Lung (tissue), 12 donors: ENCODE data around the gene SPECC1. TPM values are rescaled to one million over a fixed set of nuclear protein-coding genes. Genes with fewer than 3 reads are reported as not detected.

ENCODE experiments used
- ATAC-seq: fragments of 200-7000 bp; cut with Tn5 transposase; one replicate; pipeline ENCODE4 v1.9.1; 2020; ENCODE audit warnings: moderate number of reproducible peaks; ENCODE audit not compliant: insufficient read depth, low FRiP score
- DNase-seq, 3 donors: peaks; one replicate each; pipeline ENCODE4 v3.0.0-alpha.2; 2013 to 2017
- H3K27ac ChIP-seq, 2 donors: one replicate each; pipeline ENCODE4 v1.5.1; 2013; ENCODE audit warnings: mild to moderate bottlenecking in 2 of 2, moderate library complexity in 2 of 2, control low read depth in 1 of 2, inconsistent platforms in 1 of 2, low read depth in 1 of 2, low read length in 1 of 2
- H3K27me3 ChIP-seq, 3 donors: one replicate each; pipeline ENCODE4 v1.5.1; 2013; ENCODE audit warnings: low read length in 2 of 3; ENCODE audit not compliant: control insufficient read depth in 3 of 3, insufficient read depth in 3 of 3
- H3K36me3 ChIP-seq, 4 donors: one replicate each; pipeline ENCODE4 v1.5.1; 2013; ENCODE audit warnings: low read length in 4 of 4, mild to moderate bottlenecking in 1 of 4, moderate library complexity in 1 of 4; ENCODE audit not compliant: control insufficient read depth in 4 of 4, insufficient read depth in 4 of 4
- H3K4me1 ChIP-seq, 5 donors: one replicate each; pipeline ENCODE4 v1.5.1; 2013; ENCODE audit warnings: low read length in 5 of 5, mild to moderate bottlenecking in 2 of 5, moderate library complexity in 1 of 5; ENCODE audit not compliant: control insufficient read depth in 5 of 5, insufficient read depth in 5 of 5
- H3K4me3 ChIP-seq: one replicate; pipeline ENCODE4 v1.5.1; 2013; ENCODE audit warnings: mild to moderate bottlenecking, control low read depth, moderate library complexity
- H3K9ac ChIP-seq, 2 donors: one replicate each; pipeline ENCODE4 v1.5.1; 2013; ENCODE audit warnings: low read length in 2 of 2, control low read depth in 1 of 2; ENCODE audit not compliant: insufficient read depth in 1 of 2
- H3K9me3 ChIP-seq, 4 donors: one replicate each; pipeline ENCODE4 v1.5.1; 2013; ENCODE audit warnings: low read length in 3 of 4, mild to moderate bottlenecking in 1 of 4, moderate library complexity in 1 of 4; ENCODE audit not compliant: control insufficient read depth in 4 of 4, insufficient read depth in 3 of 4
- CTCF ChIP-seq: IDR thresholded peaks from 2 replicates; pipeline ENCODE4 v1.5.1; 2012; ENCODE audit warnings: mild to moderate bottlenecking; ENCODE audit errors: control extremely low read depth, extremely low read depth
- WGBS, 2 donors: extraction: QIAGEN DNeasy Blood & Tissue Kit; methylation state at CpG; one replicate each; pipeline ENCODE4 v1.1.7; 2013; 5-methylcytosine and 5-hydroxymethylcytosine counted together
- polyA plus RNA-seq, 2 donors: library from polyadenylated mRNA; stranded (reverse); fragments of 200-250 nt; gene quantifications; one replicate each; pipeline ENCODE4 v1.2.1, GENCODE V29; 2013
- total RNA-seq, 2 donors: library from RNA; depleted of rRNA in 1 of 2; stranded (reverse); fragments of >200 nt in 1 of 2; gene quantifications; one replicate each; pipeline ENCODE4 v1.2.1, GENCODE V29; 2014 to 2021
- donor health status: control.
- donor health status: control.
- donor health status: Bipolar disorder and iron deficiency.
- donor health status: healthy.
- donor health status: DM: yes; HTN: yes; CAD: no.

SPECC1 gene
- total and polyA plus RNA-seq, 4 donors, result 8.8 to 27.1 (median 14.7) TPM

- DNase-seq (no peak), ATAC-seq (no peak)
- Histone ChIP-seq H3K4me3 (no peak overlapping the region), H3K4me1 (no peaks in the 10 kb centered on the region), H3K27ac (no peak overlapping the region), H3K36me3 (no peaks in the 10 kb centered on the region), H3K9ac (no peak overlapping the region), H3K9me3 (no peaks in the 10 kb centered on the region), H3K27me3 (no peaks in the 10 kb centered on the region)
- WGBS, 2 donors, result 76 to 80% methylated on average over 10 of the region's 10 CpGs
- TF ChIP-seq CTCF, result no peak
Observed at GRCh38 chr17:20184977-20185619, 175.9 kb downstream of the SPECC1 start.

DNA sequence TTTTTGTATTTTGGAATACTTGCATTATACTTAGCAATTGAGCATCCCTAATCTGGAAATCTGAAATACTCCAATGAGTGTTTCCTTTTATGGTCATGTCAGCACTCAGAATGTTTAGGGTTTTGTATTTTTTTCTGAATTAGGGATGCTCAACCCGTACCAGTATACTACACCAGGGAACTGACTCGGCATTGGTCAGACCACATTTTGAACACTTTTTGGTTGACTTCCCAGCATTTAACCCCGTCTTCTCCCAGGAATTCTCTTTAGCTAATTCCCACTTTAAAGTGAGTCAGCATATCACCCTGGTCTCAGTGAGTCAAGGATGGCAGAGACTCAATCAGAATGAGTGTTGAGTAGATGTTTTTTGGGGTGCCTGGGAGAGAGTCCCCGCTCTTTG, 177.9 kb downstream of the SPECC1 start:
- H3K4me1 ChIP-seq, result peaks cover 0 to 3% (median 0%) of the 10 kb centered on the region in 5 donors
- H3K27me3 ChIP-seq, result no peaks in the 10 kb centered on the region
- no peak overlapping the region for H3K4me3 ChIP-seq
- H3K36me3 ChIP-seq, result no peaks in the 10 kb centered on the region
- DNase-seq (no peak), ATAC-seq (no peak)
- H3K9me3 ChIP-seq, result no peaks in the 10 kb centered on the region
- 79 to 82% methylated on average over 4 of the region's 4 CpGs for WGBS, 2 donors
- no peak for TF ChIP-seq CTCF
- no peak overlapping the region for H3K9ac ChIP-seq
- no peak overlapping the region for H3K27ac ChIP-seq

- ATAC-seq, result no peak
- Histone ChIP-seq H3K36me3 (no peaks in the 10 kb centered on the region), H3K9ac (no peak overlapping the region), H3K4me1 (peaks cover 0 to 3% (median 0%) of the 10 kb centered on the region in 5 donors), H3K27me3 (no peaks in the 10 kb centered on the region), H3K4me3 (no peak overlapping the region), H3K9me3 (no peaks in the 10 kb centered on the region), H3K27ac (no peak overlapping the region)
- no peak for TF ChIP-seq CTCF
- no peak for DNase-seq
- 93 to 95% methylated on average over 5 of the region's 5 CpGs for WGBS, 2 donors
Observed at GRCh38 chr17:20189302-20189701, 180.1 kb downstream of the SPECC1 start.

GRCh38 chr17:20189979-20190378, 180.8 kb downstream of the SPECC1 start:
- DNase-seq (no peak), ATAC-seq (no peak)
- 74 to 90% methylated on average over 2 of the region's 2 CpGs for WGBS, 2 donors

More at GRCh38 chr17:20189979-20190378, 180.8 kb downstream of the SPECC1 start:
- Histone ChIP-seq H3K36me3 (no peaks in the 10 kb centered on the region), H3K4me3 (no peak overlapping the region), H3K4me1 (peaks cover 0 to 3% (median 0%) of the 10 kb centered on the region in 5 donors), H3K9me3 (no peaks in the 10 kb centered on the region), H3K27me3 (no peaks in the 10 kb centered on the region), H3K9ac (no peak overlapping the region), H3K27ac (no peak overlapping the region)
- no peak for TF ChIP-seq CTCF
